Activated CD8-positive, alpha-beta memory T cell treated with anti-CD3 and anti-CD28 coated beads for 4 hours (primary cell): ENCODE results near the gene ENO2.

ENCODE experiments used
- DNase-seq, 2 donors: peaks; one replicate each; pipeline ENCODE4 v3.0.0-alpha.2; 2020; ENCODE audit warnings: low read depth in 2 of 2

Gene ENO2

GRCh38 chr12:6960593-6961277 is 46.4 kb downstream of the ENO2 start:
- no peak for DNase-seq

DNA sequence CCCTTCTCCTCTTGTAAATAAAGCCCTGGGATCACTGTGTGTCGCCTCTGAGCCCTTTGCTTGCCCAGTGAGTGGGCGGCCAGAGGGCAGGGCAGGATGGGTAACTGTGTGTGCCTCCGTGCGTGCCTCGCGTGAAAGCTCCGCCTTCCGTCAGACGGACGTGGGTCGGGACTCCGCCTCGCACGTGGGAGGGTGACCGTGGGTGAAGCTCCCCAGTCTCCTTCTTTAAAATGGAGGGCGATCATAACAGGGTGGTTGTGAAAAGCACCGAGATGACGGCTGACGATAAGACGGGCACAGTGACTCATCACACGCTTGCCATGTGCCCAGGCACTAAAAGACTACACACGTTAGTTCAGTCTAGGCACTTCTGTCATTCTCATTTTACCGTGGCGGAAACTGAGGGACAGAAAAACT is 46.9 kb downstream of the ENO2 start:
- DNase-seq, result peak; percentile 93 to 96

DNA sequence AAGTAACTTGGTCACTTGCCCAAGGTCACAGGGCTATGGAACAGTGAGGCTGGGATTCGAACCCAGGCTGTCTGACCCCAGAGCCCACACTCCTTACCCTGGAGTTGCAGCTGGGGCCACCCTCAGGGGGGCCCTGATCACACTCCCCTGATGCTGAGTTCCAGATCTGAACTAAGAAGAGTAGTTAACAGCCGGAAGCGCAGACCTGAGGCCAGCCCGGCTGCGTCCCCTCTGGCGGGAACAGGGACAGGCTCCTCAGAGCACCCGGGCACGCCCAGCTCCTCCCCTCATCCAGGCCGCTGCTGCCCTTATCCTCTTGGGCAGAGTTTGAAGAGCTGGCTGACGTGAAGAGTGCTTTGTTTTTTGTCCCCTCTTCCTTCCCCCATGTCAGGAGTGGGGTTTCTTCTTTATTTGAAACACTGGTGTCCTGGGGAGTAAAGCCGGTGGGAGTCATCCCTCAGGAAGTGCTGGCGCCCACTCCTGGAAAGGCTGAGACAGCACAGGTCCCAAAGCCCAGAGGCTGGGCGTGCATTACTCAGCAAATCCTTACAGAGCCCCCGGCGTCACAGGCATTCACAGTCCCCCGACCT is 47.4 kb downstream of the ENO2 start:
- no peak for DNase-seq

DNA sequence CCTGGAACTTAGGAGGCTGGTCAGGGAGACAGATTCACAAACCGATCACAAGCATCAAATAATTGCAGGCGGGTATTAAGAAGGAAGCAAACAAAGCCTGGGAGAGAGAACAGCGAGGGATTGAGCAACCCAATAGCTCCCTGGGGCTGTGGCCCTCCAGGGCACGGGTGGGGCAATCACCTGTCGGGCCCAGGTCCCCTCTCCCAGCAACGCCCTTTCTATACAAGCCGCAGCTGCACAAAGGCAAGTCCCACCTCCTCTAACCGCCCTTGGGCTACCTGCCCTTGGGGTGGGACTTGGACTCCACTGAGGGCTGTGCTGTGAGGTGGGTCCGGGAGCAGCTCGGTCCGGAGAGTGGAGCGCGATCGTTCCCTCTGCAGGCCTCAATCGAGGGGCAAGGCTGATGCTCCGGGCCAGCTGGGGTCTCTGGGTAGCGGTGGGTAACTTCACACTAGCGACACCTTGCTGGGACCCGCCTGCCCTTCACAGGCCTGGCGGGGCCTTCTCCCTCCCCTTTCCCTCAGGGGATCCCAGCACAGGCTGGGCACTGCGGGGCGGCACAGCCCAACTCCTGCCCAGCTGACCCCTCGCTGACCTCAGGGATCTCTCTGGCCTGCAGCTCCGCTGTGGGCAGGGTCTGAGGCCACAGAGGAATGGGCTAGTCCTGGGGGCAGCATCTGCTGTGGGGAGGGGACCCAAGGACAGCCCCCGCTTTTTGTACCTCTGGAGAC is 48.1 kb downstream of the ENO2 start:
- DNase-seq, result no peak

GRCh38 chr12:6963016-6963731 is 48.8 kb downstream of the ENO2 start:
- no peak for DNase-seq

GRCh38 chr12:6963791-6964413 is 49.5 kb downstream of the ENO2 start:
- DNase-seq, result no peak

GRCh38 chr12:6964605-6965025 is 50.2 kb downstream of the ENO2 start:
- no peak for DNase-seq

GRCh38 chr12:6965026-6965661 is 50.8 kb downstream of the ENO2 start:
- peak; percentile 76 to 81 for DNase-seq

- no peak for DNase-seq
Measured at GRCh38 chr12:6965714-6966113, 51.3 kb downstream of the ENO2 start.

GRCh38 chr12:6966351-6966750 is 52.0 kb downstream of the ENO2 start:
- DNase-seq, result no peak

- DNase-seq, result no peak
Measured at GRCh38 chr12:6967651-6968100, 53.3 kb downstream of the ENO2 start.

DNA sequence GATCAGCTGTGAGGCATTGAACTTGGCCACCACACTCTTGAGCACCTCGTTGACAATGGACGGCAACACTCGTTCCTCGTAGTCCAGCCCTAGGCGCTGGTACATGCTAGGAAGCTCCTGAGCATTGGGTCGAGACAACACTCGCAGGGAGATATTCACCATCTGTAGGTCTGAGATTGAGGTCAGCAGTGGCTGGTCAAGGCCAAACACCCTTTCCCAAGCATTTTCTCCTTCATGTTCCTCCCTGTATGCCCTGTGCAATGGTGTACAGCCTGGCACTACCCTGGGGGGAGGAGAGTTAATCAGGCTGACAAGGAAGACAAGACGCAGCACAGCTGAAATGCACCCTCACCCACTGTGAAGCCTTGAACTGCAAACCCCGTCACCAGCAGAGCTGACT is 54.0 kb downstream of the ENO2 start:
- no peak for DNase-seq

GRCh38 chr12:6970096-6970527 is 55.7 kb downstream of the ENO2 start:
- no peak for DNase-seq
